Measurements from ENCODE around the gene ANAPC7. TPM values are rescaled to one million over a fixed set of nuclear protein-coding genes. Genes with fewer than 3 reads are reported as not detected.
"Not testable (repeated sequence)": the region's sequence is repeated elsewhere in the genome, so short reads cannot be mapped to it uniquely, and the experiment has no call there.

ANAPC7 gene
- total and polyA plus RNA-seq, 2 donors (not counting 1 experiment from before 2014, with no cell fraction given): 48.7 to 49.5 TPM

DNA sequence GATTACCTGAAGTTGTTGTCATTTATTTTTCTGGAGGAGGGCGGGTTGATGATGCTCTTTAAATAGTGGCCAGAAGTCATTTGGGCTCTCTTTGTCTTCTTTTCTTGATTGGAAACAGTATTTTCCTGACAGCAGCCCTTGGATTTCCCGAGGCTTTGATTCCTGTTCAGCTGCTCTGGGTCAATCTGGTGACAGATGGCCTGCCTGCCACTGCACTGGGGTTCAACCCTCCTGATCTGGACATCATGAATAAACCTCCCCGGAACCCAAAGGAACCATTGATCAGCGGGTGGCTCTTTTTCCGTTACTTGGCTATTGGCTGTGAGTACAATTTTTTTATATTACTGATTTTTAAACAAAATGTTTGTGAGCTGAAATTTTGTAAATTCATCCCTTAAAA is 60.4 kb downstream of the ANAPC7 start:
- Histone ChIP-seq H3K4me2 (ENCODE audit: extremely low read depth, insufficient read depth, low read length) (no peak overlapping the region), H3K4me3 (replicated peaks in 1 of 4; ENCODE audit: control extremely low read depth in 1 of 4, insufficient read depth in 1 of 4, low read depth in 3 of 4, low read length in 4 of 4) (no peak overlapping the region), H3K79me2 (ENCODE audit: control insufficient read depth, insufficient read depth, low read length) (peaks cover 6% of the 10 kb centered on the region), H3K27me3 (ENCODE audit: control insufficient read depth, insufficient read depth, low read length) (no peaks in the 10 kb centered on the region), H4K20me1 (ENCODE audit: control insufficient read depth, extremely low read depth, insufficient read depth, low read length) (no peaks in the 10 kb centered on the region), H2AFZ (ENCODE audit: low read length) (no peak overlapping the region), H3K27ac (ENCODE audit: insufficient read depth, low read length) (no peak overlapping the region), H3K9me3 (ENCODE audit: control insufficient read depth, insufficient read depth, low read depth, low read length) (no peaks in the 10 kb centered on the region), H3K4me1 (ENCODE audit: control insufficient read depth, extremely low read depth, insufficient read depth, low read length) (peaks cover 2% of the 10 kb centered on the region), H3K9ac (ENCODE audit: insufficient read depth, low read length) (no peak overlapping the region), H3K36me3 (ENCODE audit: control insufficient read depth, insufficient read depth, low read length) (peaks cover 51% of the 10 kb centered on the region)
- TF ChIP-seq CTCF (conservative IDR thresholded peaks at IDR 0.05 in 1 of 2, IDR thresholded peaks at IDR 0.05 in 1 of 2; ENCODE audit: low read depth in 1 of 2, low read length in 2 of 2): no peak
- no peak for TF ChIP-seq EZH2 (IDR thresholded peaks at IDR 0.05; ENCODE audit: low read length, missing control alignments)
- DNase-seq (ENCODE audit: low read depth in 2 of 2): no peak

DNA sequence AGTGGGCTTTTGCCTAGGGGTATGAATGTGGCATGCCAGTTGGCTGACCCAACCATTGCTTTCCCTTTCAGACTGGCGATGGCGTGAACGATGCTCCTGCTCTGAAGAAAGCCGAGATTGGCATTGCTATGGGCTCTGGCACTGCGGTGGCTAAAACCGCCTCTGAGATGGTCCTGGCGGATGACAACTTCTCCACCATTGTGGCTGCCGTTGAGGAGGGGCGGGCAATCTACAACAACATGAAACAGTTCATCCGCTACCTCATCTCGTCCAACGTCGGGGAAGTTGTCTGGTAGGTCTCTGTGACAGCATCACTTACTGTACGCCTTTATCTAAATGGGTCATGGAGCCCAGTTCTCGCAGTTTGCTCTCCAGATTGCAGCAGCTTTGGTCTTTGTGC is 61.4 kb downstream of the ANAPC7 start:
- TF ChIP-seq CTCF (conservative IDR thresholded peaks at IDR 0.05 in 1 of 2, IDR thresholded peaks at IDR 0.05 in 1 of 2; ENCODE audit: low read depth in 1 of 2, low read length in 2 of 2) (no peak), EZH2 (IDR thresholded peaks at IDR 0.05; ENCODE audit: low read length, missing control alignments) (no peak)
- no peak overlapping the region for H3K4me2 ChIP-seq (ENCODE audit: extremely low read depth, insufficient read depth, low read length)
- H4K20me1 ChIP-seq (ENCODE audit: control insufficient read depth, extremely low read depth, insufficient read depth, low read length): no peaks in the 10 kb centered on the region
- no peaks in the 10 kb centered on the region for H3K9me3 ChIP-seq (ENCODE audit: control insufficient read depth, insufficient read depth, low read depth, low read length)
- no peak for DNase-seq (ENCODE audit: low read depth in 2 of 2)
- peaks cover 13% of the 10 kb centered on the region for H3K79me2 ChIP-seq (ENCODE audit: control insufficient read depth, insufficient read depth, low read length)
- H2AFZ ChIP-seq (ENCODE audit: low read length): no peak overlapping the region
- H3K4me3 ChIP-seq (replicated peaks in 1 of 4; ENCODE audit: control extremely low read depth in 1 of 4, insufficient read depth in 1 of 4, low read depth in 3 of 4, low read length in 4 of 4): no peak overlapping the region
- H3K36me3 ChIP-seq (ENCODE audit: control insufficient read depth, insufficient read depth, low read length): peaks cover 47% of the 10 kb centered on the region
- no peak overlapping the region for H3K9ac ChIP-seq (ENCODE audit: insufficient read depth, low read length)
- no peak overlapping the region for H3K27ac ChIP-seq (ENCODE audit: insufficient read depth, low read length)
- H3K27me3 ChIP-seq (ENCODE audit: control insufficient read depth, insufficient read depth, low read length): no peaks in the 10 kb centered on the region
- H3K4me1 ChIP-seq (ENCODE audit: control insufficient read depth, extremely low read depth, insufficient read depth, low read length): peaks cover 2% of the 10 kb centered on the region

DNA sequence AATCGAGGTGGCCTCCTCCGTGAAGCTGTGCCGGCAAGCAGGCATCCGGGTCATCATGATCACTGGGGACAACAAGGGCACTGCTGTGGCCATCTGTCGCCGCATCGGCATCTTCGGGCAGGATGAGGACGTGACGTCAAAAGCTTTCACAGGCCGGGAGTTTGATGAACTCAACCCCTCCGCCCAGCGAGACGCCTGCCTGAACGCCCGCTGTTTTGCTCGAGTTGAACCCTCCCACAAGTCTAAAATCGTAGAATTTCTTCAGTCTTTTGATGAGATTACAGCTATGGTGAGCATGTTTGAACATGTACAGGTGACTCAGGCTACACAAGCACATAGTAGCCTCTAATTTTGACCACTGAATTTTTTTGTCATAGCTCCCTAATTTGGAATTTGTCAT is 62.8 kb downstream of the ANAPC7 start:
- no peaks in the 10 kb centered on the region for H3K9me3 ChIP-seq (ENCODE audit: control insufficient read depth, insufficient read depth, low read depth, low read length)
- peaks cover 55% of the 10 kb centered on the region for H3K36me3 ChIP-seq (ENCODE audit: control insufficient read depth, insufficient read depth, low read length)
- peaks cover 23% of the 10 kb centered on the region for H3K79me2 ChIP-seq (ENCODE audit: control insufficient read depth, insufficient read depth, low read length)
- H3K9ac ChIP-seq (ENCODE audit: insufficient read depth, low read length): no peak overlapping the region
- no peak overlapping the region for H2AFZ ChIP-seq (ENCODE audit: low read length)
- no peak overlapping the region for H3K4me3 ChIP-seq (replicated peaks in 1 of 4; ENCODE audit: control extremely low read depth in 1 of 4, insufficient read depth in 1 of 4, low read depth in 3 of 4, low read length in 4 of 4)
- H3K27me3 ChIP-seq (ENCODE audit: control insufficient read depth, insufficient read depth, low read length): no peaks in the 10 kb centered on the region
- no peak overlapping the region for H3K27ac ChIP-seq (ENCODE audit: insufficient read depth, low read length)
- H3K4me1 ChIP-seq (ENCODE audit: control insufficient read depth, extremely low read depth, insufficient read depth, low read length): peaks cover 2% of the 10 kb centered on the region
- peak in 1 of 2 donors; percentile 32 for DNase-seq (ENCODE audit: low read depth in 2 of 2)
- no peak overlapping the region for H3K4me2 ChIP-seq (ENCODE audit: extremely low read depth, insufficient read depth, low read length)
- no peak for TF ChIP-seq CTCF (conservative IDR thresholded peaks at IDR 0.05 in 1 of 2, IDR thresholded peaks at IDR 0.05 in 1 of 2; ENCODE audit: low read depth in 1 of 2, low read length in 2 of 2)
- TF ChIP-seq EZH2 (IDR thresholded peaks at IDR 0.05; ENCODE audit: low read length, missing control alignments): no peak
- no peaks in the 10 kb centered on the region for H4K20me1 ChIP-seq (ENCODE audit: control insufficient read depth, extremely low read depth, insufficient read depth, low read length)

GRCh38 chr12:110340261-110340660 is 63.2 kb downstream of the ANAPC7 start:
- peaks cover 55% of the 10 kb centered on the region for H3K36me3 ChIP-seq (ENCODE audit: control insufficient read depth, insufficient read depth, low read length)
- H3K4me2 ChIP-seq (ENCODE audit: extremely low read depth, insufficient read depth, low read length); H3K9me3 ChIP-seq (ENCODE audit: control insufficient read depth, insufficient read depth, low read depth, low read length); H4K20me1 ChIP-seq (ENCODE audit: control insufficient read depth, extremely low read depth, insufficient read depth, low read length); H3K27me3 ChIP-seq (ENCODE audit: control insufficient read depth, insufficient read depth, low read length); H3K4me1 ChIP-seq (ENCODE audit: control insufficient read depth, extremely low read depth, insufficient read depth, low read length); H3K27ac ChIP-seq (ENCODE audit: insufficient read depth, low read length); H3K9ac ChIP-seq (ENCODE audit: insufficient read depth, low read length); H2AFZ ChIP-seq (ENCODE audit: low read length); H3K4me3 ChIP-seq (replicated peaks in 1 of 4; ENCODE audit: control extremely low read depth in 1 of 4, insufficient read depth in 1 of 4, low read depth in 3 of 4, low read length in 4 of 4); DNase-seq (ENCODE audit: low read depth in 2 of 2): not testable (repeated sequence)
- peaks cover 27% of the 10 kb centered on the region for H3K79me2 ChIP-seq (ENCODE audit: control insufficient read depth, insufficient read depth, low read length)

Data from fibroblast of lung (primary cell).